ENCODE measurements around the gene ACE. TPM values are rescaled to one million over a fixed set of nuclear protein-coding genes. Genes with fewer than 3 reads are reported as not detected.

The ACE gene
- total RNA-seq, 1 experiment from 2014 or later, result 9.1 TPM

DNA sequence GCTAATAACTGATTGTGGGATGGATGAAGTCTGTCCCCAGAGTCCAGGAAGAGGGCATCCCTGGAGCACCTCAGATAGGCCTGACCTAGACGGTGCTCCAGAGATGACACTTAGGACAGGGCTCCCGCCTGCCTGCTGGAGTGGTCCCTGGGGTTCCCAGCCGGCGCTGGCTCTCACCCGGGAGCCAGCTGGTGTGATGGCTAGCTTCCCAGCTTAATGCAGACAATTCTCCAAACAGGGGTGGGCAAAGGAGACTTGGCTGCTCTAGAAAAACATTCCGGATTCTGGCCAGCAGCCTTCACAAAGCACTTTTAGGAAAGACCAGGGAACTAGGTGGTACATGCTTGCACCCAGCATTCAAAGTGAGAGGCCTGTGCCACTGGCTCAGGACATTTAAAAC is 18.6 kb downstream of the ACE start:
- Histone ChIP-seq H2AFZ (ENCODE audit: low read length) (no peak overlapping the region), H3K27me3 (ENCODE audit: low read length) (no peaks in the 10 kb centered on the region), H3K9ac (ENCODE audit: low read length) (no peak overlapping the region), H3K4me2 (ENCODE audit: low read length) (no peak overlapping the region), H4K20me1 (ENCODE audit: low read length) (no peaks in the 10 kb centered on the region), H3K79me2 (ENCODE audit: low read length) (no peaks in the 10 kb centered on the region), H3K9me3 (ENCODE audit: low read length) (no peaks in the 10 kb centered on the region), H3F3A (ENCODE audit: low read length, unreplicated experiment) (no peaks in the 10 kb centered on the region), H3K4me3 (ENCODE audit: low read length) (no peak overlapping the region), H3K36me3 (ENCODE audit: low read depth, low read length) (no peaks in the 10 kb centered on the region), H3K27ac (ENCODE audit: low read length) (no peak overlapping the region), H3K4me1 (ENCODE audit: insufficient read depth, low read length) (no peaks in the 10 kb centered on the region), H3K9me2 (replicated peaks; ENCODE audit: low read length) (no peaks in the 10 kb centered on the region)
- intact Hi-C loops (cut with micrococcal nuclease), result no loop called here
- no TSS peak for BruUV-seq (replicated peaks)
- DNase-seq (no peak), ATAC-seq (no peak)
- no peak for TF ChIP-seq EZH2 (IDR thresholded peaks at IDR 0.05; ENCODE audit: low read length, unreplicated experiment)
- POLR2A ChIA-PET (ENCODE audit: unreplicated experiment), result no interaction called here
- CTCF ChIA-PET, result no interaction called here

DNA sequence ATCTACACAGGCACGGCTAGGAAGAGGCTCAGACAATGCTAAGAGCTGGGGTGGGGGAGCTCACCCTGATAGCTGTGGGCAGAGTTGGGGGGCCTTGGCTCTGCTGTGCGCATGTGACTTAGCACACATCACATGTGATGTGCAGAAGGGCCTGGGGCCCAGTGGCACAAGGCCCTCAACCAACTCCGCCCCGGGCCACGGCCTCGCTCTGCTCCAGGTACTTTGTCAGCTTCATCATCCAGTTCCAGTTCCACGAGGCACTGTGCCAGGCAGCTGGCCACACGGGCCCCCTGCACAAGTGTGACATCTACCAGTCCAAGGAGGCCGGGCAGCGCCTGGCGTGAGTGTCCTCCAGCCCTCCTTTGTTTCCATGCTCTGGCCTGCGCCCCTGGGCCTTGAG is 19.3 kb downstream of the ACE start:
- no peak overlapping the region for H3K9ac ChIP-seq (ENCODE audit: low read length)

DNA sequence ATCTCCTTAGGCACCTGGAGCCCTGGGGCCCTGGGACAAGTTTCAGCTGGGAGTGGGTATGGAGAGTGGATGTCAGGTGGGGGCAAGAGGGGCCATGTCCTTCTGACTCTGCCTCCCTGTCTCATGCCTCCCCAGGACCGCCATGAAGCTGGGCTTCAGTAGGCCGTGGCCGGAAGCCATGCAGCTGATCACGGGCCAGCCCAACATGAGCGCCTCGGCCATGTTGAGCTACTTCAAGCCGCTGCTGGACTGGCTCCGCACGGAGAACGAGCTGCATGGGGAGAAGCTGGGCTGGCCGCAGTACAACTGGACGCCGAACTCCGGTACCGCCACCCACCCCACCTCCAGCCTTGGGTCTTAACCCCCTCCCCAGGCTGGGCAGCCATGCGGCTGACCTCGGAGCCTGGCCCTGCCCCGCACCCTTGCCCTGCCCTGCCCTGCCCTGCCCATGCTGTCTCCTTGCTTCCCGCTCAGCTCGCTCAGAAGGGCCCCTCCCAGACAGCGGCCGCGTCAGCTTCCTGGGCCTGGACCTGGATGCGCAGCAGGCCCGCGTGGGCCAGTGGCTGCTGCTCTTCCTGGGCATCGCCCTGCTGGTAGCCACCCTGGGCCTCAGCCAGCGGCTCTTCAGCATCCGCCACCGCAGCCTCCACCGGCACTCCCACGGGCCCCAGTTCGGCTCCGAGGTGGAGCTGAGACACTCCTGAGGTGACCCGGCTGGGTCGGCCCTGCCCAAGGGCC is 20.0 kb downstream of the ACE start:
- Histone ChIP-seq H3K79me2 (ENCODE audit: low read length) (no peaks in the 10 kb centered on the region), H3K36me3 (ENCODE audit: low read depth, low read length) (no peaks in the 10 kb centered on the region), H3K27me3 (ENCODE audit: low read length) (0 out of 2 replicates have a peak, but pooled peaks cover 4% of the 10 kb centered on the region), H3K4me3 (ENCODE audit: low read length) (no peak overlapping the region), H3K27ac (ENCODE audit: low read length) (no peak overlapping the region), H3K9me3 (ENCODE audit: low read length) (no peaks in the 10 kb centered on the region), H3K9me2 (replicated peaks; ENCODE audit: low read length) (no peaks in the 10 kb centered on the region), H3K9ac (ENCODE audit: low read length) (no peak overlapping the region), H4K20me1 (ENCODE audit: low read length) (no peaks in the 10 kb centered on the region), H3F3A (ENCODE audit: low read length, unreplicated experiment) (no peaks in the 10 kb centered on the region), H2AFZ (ENCODE audit: low read length) (no peak overlapping the region), H3K4me1 (ENCODE audit: insufficient read depth, low read length) (no peaks in the 10 kb centered on the region), H3K4me2 (ENCODE audit: low read length) (no peak overlapping the region)
- ChIA-PET CTCF (no interaction called here), POLR2A (ENCODE audit: unreplicated experiment) (no interaction called here)
- intact Hi-C loops (cut with micrococcal nuclease), result no loop called here
- BruUV-seq (replicated peaks), result no TSS peak
- no peak for DNase-seq
- no peak for ATAC-seq
- TF ChIP-seq EZH2 (IDR thresholded peaks at IDR 0.05; ENCODE audit: low read length, unreplicated experiment), result no peak
- TF ChIP-seq, protein P1, sequence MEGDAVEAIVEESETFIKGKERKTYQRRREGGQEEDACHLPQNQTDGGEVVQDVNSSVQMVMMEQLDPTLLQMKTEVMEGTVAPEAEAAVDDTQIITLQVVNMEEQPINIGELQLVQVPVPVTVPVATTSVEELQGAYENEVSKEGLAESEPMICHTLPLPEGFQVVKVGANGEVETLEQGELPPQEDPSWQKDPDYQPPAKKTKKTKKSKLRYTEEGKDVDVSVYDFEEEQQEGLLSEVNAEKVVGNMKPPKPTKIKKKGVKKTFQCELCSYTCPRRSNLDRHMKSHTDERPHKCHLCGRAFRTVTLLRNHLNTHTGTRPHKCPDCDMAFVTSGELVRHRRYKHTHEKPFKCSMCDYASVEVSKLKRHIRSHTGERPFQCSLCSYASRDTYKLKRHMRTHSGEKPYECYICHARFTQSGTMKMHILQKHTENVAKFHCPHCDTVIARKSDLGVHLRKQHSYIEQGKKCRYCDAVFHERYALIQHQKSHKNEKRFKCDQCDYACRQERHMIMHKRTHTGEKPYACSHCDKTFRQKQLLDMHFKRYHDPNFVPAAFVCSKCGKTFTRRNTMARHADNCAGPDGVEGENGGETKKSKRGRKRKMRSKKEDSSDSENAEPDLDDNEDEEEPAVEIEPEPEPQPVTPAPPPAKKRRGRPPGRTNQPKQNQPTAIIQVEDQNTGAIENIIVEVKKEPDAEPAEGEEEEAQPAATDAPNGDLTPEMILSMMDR (conservative IDR thresholded peaks at IDR 0.05; ENCODE audit: low read depth, low read length), result no peak

More for the DNA sequence above, 19.3 kb downstream of the ACE start:
- H3K9me3 ChIP-seq (ENCODE audit: low read length), result no peaks in the 10 kb centered on the region
- H3K9me2 ChIP-seq (replicated peaks; ENCODE audit: low read length), result no peaks in the 10 kb centered on the region
- H3K36me3 ChIP-seq (ENCODE audit: low read depth, low read length), result no peaks in the 10 kb centered on the region
- H2AFZ ChIP-seq (ENCODE audit: low read length), result no peak overlapping the region
- no peak overlapping the region for H3K4me2 ChIP-seq (ENCODE audit: low read length)
- H3K4me1 ChIP-seq (ENCODE audit: insufficient read depth, low read length), result no peaks in the 10 kb centered on the region
- TF ChIP-seq EZH2phosphoT487 (IDR thresholded peaks at IDR 0.05; ENCODE audit: borderline replicate concordance, low read length) (no peak), EZH2 (IDR thresholded peaks at IDR 0.05; ENCODE audit: low read length, unreplicated experiment) (no peak)
- TF ChIP-seq, protein P1 (conservative IDR thresholded peaks at IDR 0.05; ENCODE audit: low read depth, low read length), result no peak
- no peaks in the 10 kb centered on the region for H3K79me2 ChIP-seq (ENCODE audit: low read length)
- DNase-seq (no peak), ATAC-seq (no peak)
- intact Hi-C loops (cut with micrococcal nuclease), result no loop called here
- ChIA-PET POLR2A (ENCODE audit: unreplicated experiment) (no interaction called here), CTCF (no interaction called here)
- H3K4me3 ChIP-seq (ENCODE audit: low read length), result no peak overlapping the region
- H3K27ac ChIP-seq (ENCODE audit: low read length), result no peak overlapping the region
- no peaks in the 10 kb centered on the region for H3K27me3 ChIP-seq (ENCODE audit: low read length)
- H3F3A ChIP-seq (ENCODE audit: low read length, unreplicated experiment), result no peaks in the 10 kb centered on the region
- H4K20me1 ChIP-seq (ENCODE audit: low read length), result no peaks in the 10 kb centered on the region
- no TSS peak for BruUV-seq (replicated peaks)

Measured in PC-3 (cell line).